Tibial nerve (tissue), 3 donors: ENCODE data around the gene NAXD.

Source experiments
- CTCF ChIP-seq, 5 experiments: fragments of 200-600 bp in 3 of 5; fragments of 450-650 bp in 2 of 5; sonication (generic) in 3 of 5; IDR thresholded peaks; one replicate each; pipeline ENCODE4 v1.5.1; 2016 to 2019; ENCODE audit warnings: antibody characterized with exemption in 5 of 5, mild to moderate bottlenecking in 3 of 5, moderate library complexity in 2 of 5
- POLR2A ChIP-seq, 2 donors: fragments of 450-650 bp; IDR thresholded peaks; one replicate each; pipeline ENCODE4 v1.6.1; 2017; ENCODE audit warnings: antibody characterized with exemption in 2 of 2, mild to moderate bottlenecking in 2 of 2, moderate library complexity in 2 of 2

- TF ChIP-seq CTCF (IDR thresholded peaks at IDR 0.05): no peak
- no peak for TF ChIP-seq POLR2A (IDR thresholded peaks at IDR 0.05)
These were observed 32.0 kb upstream of the NAXD start for GRCh38 chr13:110583178-110583865.
